Lower lobe of right lung (tissue), 2 donors: ENCODE measurements around the gene TYW1B. TPM values are rescaled to one million over a fixed set of nuclear protein-coding genes. Genes with fewer than 3 reads are reported as not detected.
A peak's percentile ranks its signal among the peaks of the same experiment; 100 is the strongest.
"Not testable (repeated sequence)": the region's sequence is repeated elsewhere in the genome, so short reads cannot be mapped to it uniquely, and the experiment has no call there.

ENCODE experiments used
- ATAC-seq, 2 donors: fragments of 200-7000 bp; cut with Tn5 transposase; one replicate each; pipeline ENCODE4 v1.9.1; 2020 to 2022; ENCODE audit warnings: mild to moderate bottlenecking in 2 of 2, moderate library complexity in 2 of 2
- DNase-seq: peaks from one replicate; pipeline ENCODE4 v3.0.0-alpha.2; 2020
- H3K27ac ChIP-seq: fragments of 200-600 bp; one replicate; pipeline ENCODE4 v1.8.0; 2022
- H3K27me3 ChIP-seq: fragments of 200-600 bp; one replicate; pipeline ENCODE4 v1.8.0; 2022; ENCODE audit warnings: low read depth
- H3K36me3 ChIP-seq: fragments of 200-600 bp; one replicate; pipeline ENCODE4 v1.8.0; 2022; ENCODE audit warnings: mild to moderate bottlenecking
- H3K4me1 ChIP-seq: fragments of 200-600 bp; one replicate; pipeline ENCODE4 v1.8.0; 2022
- H3K4me3 ChIP-seq: fragments of 200-600 bp; one replicate; pipeline ENCODE4 v1.8.0; 2022; ENCODE audit warnings: mild to moderate bottlenecking
- H3K9me3 ChIP-seq: fragments of 200-600 bp; one replicate; pipeline ENCODE4 v1.8.0; 2022
- intact Hi-C: fragments of 100-400 bp; cut with DNase I; formaldehyde crosslinking; loops from one replicate; pipeline ENCODE4 v1.11.0; 2022
- total RNA-seq: library from RNA; stranded (reverse); fragmentation: NEBNext Ultra II Directional; extraction: Animal tissue kit (Norgen Biotek cat#: 25700); gene quantifications from one replicate; pipeline ENCODE4 v1.2.1, GENCODE V29; 2021
- TF ChIP-seq, protein P1 (sequence below): fragments of 200-600 bp; IDR thresholded peaks from one replicate; pipeline ENCODE4 v1.8.0; 2022; ENCODE audit warnings: antibody characterized with exemption, mild to moderate bottlenecking
- donor health status: DM: no; HTN: yes; CAD: no; lungs with severe emphysema.

TYW1B gene
- total RNA-seq, 1 donor from 2014 or later = 6.8 TPM

- ATAC-seq = peak; percentile 38 to 41
- H3K27ac ChIP-seq, H3K27me3 ChIP-seq, H3K4me1 ChIP-seq, H3K36me3 ChIP-seq, intact Hi-C loops, DNase-seq, H3K9me3 ChIP-seq, H3K4me3 ChIP-seq: not testable (repeated sequence)
- TF ChIP-seq, protein P1, sequence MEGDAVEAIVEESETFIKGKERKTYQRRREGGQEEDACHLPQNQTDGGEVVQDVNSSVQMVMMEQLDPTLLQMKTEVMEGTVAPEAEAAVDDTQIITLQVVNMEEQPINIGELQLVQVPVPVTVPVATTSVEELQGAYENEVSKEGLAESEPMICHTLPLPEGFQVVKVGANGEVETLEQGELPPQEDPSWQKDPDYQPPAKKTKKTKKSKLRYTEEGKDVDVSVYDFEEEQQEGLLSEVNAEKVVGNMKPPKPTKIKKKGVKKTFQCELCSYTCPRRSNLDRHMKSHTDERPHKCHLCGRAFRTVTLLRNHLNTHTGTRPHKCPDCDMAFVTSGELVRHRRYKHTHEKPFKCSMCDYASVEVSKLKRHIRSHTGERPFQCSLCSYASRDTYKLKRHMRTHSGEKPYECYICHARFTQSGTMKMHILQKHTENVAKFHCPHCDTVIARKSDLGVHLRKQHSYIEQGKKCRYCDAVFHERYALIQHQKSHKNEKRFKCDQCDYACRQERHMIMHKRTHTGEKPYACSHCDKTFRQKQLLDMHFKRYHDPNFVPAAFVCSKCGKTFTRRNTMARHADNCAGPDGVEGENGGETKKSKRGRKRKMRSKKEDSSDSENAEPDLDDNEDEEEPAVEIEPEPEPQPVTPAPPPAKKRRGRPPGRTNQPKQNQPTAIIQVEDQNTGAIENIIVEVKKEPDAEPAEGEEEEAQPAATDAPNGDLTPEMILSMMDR = peak; percentile 28
Measured at GRCh38 chr7:72635273-72635908, 192.6 kb downstream of the TYW1B start.

GRCh38 chr7:72632765-72633292 is 195.2 kb downstream of the TYW1B start:
- H3K4me3 ChIP-seq, H3K27ac ChIP-seq, H3K27me3 ChIP-seq, intact Hi-C loops, ATAC-seq, H3K36me3 ChIP-seq, H3K9me3 ChIP-seq, DNase-seq, H3K4me1 ChIP-seq: not testable (repeated sequence)

GRCh38 chr7:72628375-72628774 is 199.6 kb downstream of the TYW1B start:
- H3K27ac ChIP-seq, intact Hi-C loops, ATAC-seq, H3K4me1 ChIP-seq, H3K4me3 ChIP-seq, DNase-seq, H3K9me3 ChIP-seq, H3K27me3 ChIP-seq, H3K36me3 ChIP-seq: not testable (repeated sequence)

GRCh38 chr7:72626428-72627011 is 201.5 kb downstream of the TYW1B start:
- H3K4me1 ChIP-seq, intact Hi-C loops, DNase-seq, H3K27ac ChIP-seq, H3K4me3 ChIP-seq, ATAC-seq, H3K9me3 ChIP-seq, H3K36me3 ChIP-seq, H3K27me3 ChIP-seq: not testable (repeated sequence)

GRCh38 chr7:72625721-72626423 is 202.1 kb downstream of the TYW1B start:
- H3K36me3 ChIP-seq, H3K27me3 ChIP-seq, H3K27ac ChIP-seq, H3K9me3 ChIP-seq, H3K4me1 ChIP-seq, DNase-seq, H3K4me3 ChIP-seq, intact Hi-C loops: not testable (repeated sequence)
- ATAC-seq = peak; percentile 49 to 71

DNA sequence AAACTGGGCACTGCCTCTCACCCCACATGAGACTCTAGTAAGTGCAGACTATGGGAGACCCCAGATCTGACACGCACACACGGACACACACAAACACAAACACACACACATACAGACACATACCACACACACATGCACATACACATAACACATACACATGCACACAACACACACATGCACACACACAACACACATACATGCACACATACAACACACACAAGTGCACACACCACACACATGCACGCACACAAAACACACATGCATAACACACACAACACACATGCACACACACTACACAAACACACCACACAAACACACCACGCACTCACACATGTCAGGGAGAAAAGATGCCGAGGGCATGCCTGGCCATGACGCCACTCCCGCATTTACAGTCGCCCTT is 205.5 kb downstream of the TYW1B start:
- no peaks in the 10 kb centered on the region for H3K36me3 ChIP-seq
- TF ChIP-seq, protein P1 = no peak
- H3K4me1 ChIP-seq = no peaks in the 10 kb centered on the region
- no peaks in the 10 kb centered on the region for H3K27me3 ChIP-seq
- no peak overlapping the region for H3K27ac ChIP-seq
- intact Hi-C loops = no loop called here
- no peak for ATAC-seq
- no peaks in the 10 kb centered on the region for H3K9me3 ChIP-seq
- H3K4me3 ChIP-seq = no peak overlapping the region
- DNase-seq = no peak

DNA sequence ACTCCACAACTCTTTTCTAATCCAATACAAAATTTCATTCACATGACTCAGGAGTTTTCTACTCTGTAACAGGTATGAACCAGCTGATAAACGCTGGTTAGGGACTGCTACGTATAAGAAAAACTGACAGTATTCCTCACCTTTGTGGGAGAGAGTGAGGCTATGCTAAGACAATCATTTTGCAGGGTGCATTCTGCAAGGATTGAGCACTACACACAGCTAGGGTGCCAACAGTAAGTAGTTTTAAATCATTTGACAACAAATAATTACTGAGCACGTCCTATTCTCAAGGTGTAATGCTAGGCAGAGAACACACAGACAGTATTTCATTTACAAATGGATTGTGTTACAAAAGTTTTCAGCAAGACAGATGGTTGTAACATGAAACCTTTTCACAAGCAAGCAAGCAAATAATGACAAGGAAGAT is 206.2 kb downstream of the TYW1B start:
- ATAC-seq, DNase-seq, H3K4me3 ChIP-seq, H3K27me3 ChIP-seq, H3K9me3 ChIP-seq, intact Hi-C loops, H3K27ac ChIP-seq, H3K4me1 ChIP-seq, H3K36me3 ChIP-seq: not testable (repeated sequence)

- H3K27me3 ChIP-seq, H3K9me3 ChIP-seq, intact Hi-C loops, ATAC-seq, H3K27ac ChIP-seq, DNase-seq, H3K4me3 ChIP-seq, H3K36me3 ChIP-seq, H3K4me1 ChIP-seq: not testable (repeated sequence)
Measured at GRCh38 chr7:72620923-72621322, 207.1 kb downstream of the TYW1B start.

DNA sequence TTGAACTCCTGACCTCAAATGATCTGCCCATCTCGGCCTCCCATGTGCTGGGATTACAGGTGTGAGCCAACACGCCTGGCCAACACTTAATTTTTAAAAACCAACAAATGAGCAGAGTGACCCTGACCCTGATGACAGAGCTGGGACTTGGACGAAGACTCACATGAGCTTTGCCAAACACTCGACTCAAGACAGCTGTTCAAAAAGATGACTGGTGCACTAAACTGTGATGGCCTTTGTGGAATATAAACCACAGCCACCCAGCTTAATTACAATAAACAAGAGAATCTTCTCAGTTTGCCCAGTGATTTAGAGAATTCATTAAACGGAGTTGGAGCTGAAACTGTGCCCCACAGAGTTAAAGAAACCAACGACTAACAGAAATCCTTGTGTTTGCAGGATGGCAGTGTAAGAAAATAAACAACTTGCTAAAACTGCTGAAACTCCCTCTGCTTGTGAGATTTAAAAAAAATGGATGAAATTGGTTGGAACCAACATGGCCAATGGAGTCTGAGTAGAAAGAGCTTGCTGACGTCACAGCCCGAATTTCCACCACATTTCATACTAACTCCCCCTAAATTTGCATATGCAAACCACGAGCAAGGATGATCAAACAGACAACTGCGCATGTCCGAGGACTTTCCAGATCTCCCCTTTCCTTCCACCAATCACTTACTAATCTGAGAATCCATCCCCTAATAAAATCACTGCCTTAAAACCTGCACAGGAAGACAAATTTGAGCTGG is 209.4 kb downstream of the TYW1B start:
- H3K27ac ChIP-seq, H3K4me1 ChIP-seq, H3K4me3 ChIP-seq, intact Hi-C loops, H3K9me3 ChIP-seq, H3K27me3 ChIP-seq, ATAC-seq, DNase-seq: not testable (repeated sequence)
- peaks cover 11% of the 10 kb centered on the region for H3K36me3 ChIP-seq

GRCh38 chr7:72609761-72610160 is 218.2 kb downstream of the TYW1B start:
- H3K9me3 ChIP-seq, H3K4me3 ChIP-seq, DNase-seq, H3K27ac ChIP-seq, intact Hi-C loops, H3K36me3 ChIP-seq, H3K27me3 ChIP-seq, H3K4me1 ChIP-seq, ATAC-seq: not testable (repeated sequence)

DNA sequence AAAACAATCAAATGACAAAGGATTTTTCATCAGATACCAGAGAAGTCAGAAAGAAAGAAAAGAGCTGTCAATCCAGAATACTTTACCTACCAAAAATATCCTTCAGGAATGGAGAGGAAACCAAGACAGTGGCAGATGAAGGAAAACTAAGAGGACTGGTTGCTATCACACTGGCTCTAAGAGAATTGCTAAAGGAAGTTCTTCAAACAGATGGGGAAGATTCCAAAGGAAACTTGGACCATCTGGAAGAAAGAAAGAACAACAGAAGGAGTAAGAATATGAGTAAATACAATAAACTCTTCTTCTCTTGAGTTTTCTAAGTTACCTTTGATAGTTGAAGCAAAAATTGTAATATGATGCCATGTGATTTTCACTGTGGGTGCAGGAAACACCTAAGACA is 220.0 kb downstream of the TYW1B start:
- not testable (repeated sequence) for ATAC-seq

More for the DNA sequence above, 220.0 kb downstream of the TYW1B start:
- H3K27ac ChIP-seq, intact Hi-C loops, H3K36me3 ChIP-seq, DNase-seq, H3K4me3 ChIP-seq, H3K27me3 ChIP-seq, H3K9me3 ChIP-seq, H3K4me1 ChIP-seq: not testable (repeated sequence)
